GM21360 (cell line): Measurements from ENCODE around the gene CALM1.

ENCODE experiments used
- ATAC-seq: cut with Tn5 transposase; IDR thresholded peaks from one replicate; pipeline ENCODE4 v1.9.1; 2021; ENCODE audit warnings: mild to moderate bottlenecking, moderate library complexity; ENCODE audit not compliant: unreplicated experiment

Gene CALM1

DNA sequence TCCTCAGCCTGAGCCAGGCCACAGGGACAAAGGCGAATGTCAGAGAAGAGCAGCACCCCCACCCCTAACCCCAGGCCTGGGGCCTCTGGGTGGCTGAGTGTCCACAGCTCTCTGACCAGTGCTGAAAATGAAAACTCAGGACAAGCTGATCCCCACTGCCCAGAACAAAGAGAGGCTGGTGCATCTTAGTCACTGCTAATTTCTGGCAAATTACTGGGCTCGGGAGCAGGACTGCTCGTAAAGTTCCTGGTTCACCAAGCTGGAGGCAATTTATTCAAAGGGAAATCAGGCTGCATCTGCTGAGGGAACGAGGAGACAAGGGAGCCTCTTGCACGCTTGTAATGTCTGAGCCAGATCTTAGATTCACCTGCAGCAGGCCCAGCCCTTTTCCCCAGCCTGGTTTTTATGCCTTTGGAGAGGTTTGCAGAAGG, 43.2 kb downstream of the CALM1 start:
- no peak for ATAC-seq

DNA sequence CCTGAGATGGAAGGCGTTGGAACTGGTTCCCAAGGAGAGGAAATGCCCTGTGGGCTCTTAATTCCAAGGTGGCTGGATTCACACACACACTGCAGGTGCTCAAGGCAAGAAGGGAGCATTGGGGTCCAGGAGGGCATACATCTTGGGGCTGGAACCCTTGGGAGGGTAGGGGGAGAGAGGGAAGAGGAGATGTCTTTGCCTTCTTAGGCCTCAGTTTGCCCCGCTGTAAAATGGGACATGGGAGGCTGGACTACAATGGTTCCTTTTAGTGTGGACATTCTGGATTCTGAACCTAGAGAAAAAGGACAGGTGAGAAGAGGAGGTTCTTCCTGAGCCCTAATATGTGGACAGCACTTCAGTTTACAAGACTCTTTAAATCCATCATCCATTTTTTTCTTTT, 43.8 kb downstream of the CALM1 start:
- ATAC-seq = no peak

DNA sequence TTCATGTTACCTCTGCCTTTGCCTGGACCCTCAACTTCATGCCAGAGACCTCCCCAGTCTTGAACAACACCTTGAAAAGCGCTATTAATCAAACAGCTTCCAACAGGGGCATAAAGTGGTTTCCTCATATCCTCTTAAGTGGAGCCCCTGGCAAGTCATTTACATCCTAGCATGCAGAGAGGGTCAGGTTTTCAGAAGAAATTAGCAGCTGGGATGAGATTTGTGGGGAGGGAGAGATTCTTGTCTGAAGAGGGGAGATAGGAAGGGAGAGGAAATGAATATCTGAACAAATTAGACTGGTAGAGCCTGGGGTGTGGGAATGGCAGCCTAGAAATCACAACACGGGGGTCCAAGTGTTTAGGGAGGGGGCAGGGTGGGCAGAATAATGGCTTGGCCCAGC, 45.6 kb downstream of the CALM1 start:
- ATAC-seq = no peak

DNA sequence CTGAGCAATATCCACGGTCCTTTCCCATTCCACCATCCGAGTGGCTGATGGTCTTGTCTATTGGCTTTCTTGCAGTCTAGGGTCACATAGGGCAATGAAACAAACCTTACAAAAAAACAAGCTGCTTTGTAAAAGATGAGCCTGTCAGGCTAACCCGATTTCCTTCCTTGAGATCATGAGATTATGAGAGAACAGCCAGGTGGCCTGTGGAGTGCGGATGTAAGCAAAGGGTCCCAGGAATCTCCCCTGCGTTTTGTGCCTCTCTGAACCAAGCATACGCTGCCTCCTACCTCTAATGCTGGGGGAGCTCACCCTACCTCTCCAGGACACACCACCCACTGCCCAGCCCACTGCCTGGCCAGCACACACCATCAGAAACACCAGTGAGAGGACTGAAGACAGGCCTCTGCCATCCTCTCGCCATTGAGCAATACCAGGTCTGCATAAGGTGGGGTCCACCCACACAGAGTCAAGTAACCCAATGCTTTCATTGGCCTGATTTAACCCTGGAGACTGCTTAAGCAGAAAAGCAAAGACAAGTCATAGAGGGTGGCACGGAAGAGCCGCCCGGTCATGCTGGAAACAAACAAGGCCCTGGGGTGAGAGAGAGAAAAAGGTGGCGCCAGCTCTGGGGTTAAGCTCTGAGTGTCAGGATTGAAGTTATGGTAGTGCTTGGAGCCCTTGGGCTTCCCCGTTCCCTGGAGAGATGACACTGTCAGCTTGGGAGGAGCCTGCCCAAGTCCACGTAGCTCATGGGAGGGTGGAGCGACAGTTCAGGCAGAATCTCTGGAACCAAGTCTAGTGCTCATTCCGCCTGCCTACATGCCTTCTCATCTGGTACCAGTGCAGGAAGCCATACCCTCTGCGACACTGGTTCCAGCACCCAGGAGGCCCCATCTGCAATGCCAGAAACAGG, 46.6 kb downstream of the CALM1 start:
- ATAC-seq = no peak

DNA sequence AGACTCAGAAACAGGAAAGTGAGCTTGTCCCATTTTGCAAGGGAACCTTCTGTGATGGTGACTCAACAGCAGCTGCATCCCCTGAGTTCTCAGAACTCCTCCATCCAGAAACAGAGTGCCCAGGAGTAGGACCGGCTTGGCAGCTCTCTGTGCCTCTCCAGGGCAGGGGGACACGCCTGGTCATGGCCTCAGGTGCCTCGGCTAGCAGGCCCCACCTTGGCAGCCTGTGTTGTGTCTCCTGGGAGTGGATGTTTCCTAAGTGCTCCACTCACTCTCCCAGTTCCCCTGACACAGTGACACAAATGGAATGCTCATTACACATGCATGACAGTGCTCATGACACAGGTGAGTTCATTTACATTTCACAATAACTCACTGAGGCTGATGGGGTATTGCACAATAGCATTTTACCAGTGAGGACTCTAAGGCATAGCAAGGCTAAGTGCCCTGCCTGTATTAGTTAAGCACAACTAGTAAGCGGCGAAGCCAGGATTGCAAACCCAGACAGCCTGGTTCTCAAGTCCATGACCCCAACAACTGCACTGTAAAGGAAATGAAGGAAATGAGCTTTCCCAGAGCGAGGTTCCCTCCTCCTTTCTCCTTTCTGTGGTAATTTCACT, 47.4 kb downstream of the CALM1 start:
- no peak for ATAC-seq

DNA sequence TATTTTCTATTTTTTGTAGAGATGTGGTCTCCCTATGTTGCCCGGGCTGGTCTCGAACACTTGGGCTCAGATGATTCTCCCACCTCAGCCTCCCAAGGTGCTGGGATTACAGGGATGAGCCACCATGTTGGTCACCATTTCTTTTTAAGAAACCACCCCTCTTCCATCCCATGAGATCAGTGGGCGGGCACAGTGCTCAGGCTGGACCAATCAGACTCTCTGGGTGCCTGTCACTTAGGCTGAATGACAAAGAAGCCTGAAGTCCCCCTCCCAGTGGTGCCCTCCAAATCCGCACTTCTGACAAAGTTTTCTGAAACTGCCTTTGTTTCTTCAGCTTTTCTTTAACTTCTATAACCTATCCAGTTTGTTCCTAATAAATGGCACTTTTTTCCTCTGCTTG, 48.2 kb downstream of the CALM1 start:
- no peak for ATAC-seq

DNA sequence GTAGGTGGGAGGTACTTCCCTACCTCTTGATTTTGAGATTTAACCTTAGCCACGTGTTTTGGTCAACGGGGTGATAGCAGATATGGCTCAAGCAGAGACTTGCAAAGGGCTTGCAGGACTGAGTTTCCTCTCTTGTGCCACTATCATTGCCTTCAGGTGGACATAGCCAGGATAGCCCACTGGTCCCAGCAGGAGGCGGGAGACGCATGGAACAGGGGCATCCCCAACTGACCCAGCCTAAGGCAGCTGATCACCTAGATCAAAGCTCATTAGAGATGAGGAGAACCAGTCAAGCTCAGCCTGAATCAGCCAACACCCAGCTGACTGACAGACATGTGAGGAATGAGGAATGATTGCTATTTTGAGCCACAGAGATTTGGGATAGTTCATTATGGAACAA, 49.6 kb downstream of the CALM1 start:
- ATAC-seq = no peak

DNA sequence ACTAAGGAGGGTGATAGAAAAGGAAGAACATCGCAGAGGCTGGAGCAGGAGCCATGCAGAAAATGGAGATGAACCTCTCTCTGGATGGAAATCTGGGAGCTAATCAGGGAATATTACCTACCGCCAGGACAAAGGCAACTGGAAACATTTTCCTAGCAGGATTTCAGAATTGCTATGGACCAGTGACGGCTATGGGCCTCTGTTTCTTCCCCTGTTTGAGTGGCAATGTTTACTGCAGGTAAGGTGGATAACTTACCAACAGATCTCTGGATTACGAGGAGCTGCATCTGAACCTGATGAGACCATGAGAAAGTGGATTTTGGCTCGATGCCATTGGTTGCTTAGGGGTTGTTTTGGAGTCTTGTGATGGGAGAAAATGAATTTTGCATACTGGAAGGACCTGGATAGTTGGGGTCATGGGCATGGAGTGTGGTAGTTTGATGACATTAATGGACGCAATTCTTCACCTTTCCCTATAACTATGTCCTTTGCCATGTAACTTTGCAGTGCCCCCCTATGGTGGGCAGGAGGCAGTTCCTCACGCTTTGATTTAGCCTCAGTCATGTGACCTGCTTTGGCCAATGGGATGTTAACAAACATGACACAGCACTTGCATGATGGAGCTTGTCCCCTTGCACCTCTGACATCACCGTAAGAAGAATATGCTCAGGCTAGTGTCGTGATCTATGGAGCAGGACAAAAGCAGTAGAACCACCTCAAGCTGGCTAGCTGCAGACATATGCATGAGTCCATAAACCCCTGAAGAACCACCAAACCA, 51.1 kb downstream of the CALM1 start:
- no peak for ATAC-seq

DNA sequence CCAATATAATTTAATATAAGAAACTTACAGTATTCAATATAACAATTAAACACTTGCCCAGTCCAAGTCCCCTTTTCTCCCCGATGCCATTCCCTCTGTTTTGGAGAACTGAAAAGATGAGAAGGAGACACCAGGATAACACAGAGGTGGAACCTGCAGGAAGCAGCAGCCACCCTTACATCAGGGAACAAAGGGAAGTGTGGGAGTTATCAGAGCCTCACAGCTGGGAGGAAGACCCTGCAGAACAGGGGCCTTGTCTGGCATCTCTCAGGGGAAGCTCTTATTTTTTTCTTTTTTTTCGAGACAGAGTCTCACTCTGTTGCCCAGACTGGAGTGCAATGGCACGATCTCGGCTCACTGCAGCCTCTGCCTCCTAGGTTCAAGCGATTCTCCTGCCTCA, 52.6 kb downstream of the CALM1 start:
- no peak for ATAC-seq

DNA sequence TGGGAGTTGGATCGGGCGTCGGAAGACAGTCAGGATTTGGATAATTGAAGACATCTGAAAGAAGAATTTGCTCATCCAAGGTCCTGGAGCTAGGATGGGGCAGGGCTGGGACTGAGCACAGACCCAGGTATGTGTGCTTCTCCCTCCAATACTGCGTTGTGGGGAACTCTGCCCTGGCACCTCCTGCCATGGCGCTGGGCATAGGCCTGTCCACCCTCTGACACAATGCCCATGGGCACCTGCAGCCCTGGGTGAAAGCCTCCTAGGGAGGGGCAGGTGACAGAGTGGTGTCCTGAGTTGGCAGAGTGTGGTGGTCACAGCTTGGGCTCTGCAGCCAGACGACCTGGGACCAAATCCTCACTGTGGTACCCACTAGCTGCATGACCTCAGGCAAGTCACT, 53.3 kb downstream of the CALM1 start:
- ATAC-seq = no peak

DNA sequence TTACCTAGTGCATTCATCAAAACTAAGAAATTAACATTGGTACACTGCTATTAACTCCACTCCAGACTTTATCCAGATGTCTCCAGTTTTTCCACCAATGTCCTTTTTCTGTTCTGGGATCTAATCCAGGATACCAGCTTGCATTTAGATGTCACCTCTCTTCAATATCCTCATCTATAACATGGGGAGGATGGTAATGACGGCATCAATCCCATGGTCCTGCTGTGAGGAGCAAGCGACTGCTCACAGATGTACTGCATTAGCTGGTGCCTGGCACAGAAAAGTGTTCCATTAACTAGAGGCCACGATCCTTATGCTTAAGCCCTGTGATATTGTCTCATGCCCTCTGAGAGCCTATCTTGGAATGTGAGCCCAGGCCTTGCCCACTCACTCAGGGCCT, 53.8 kb downstream of the CALM1 start:
- no peak for ATAC-seq

DNA sequence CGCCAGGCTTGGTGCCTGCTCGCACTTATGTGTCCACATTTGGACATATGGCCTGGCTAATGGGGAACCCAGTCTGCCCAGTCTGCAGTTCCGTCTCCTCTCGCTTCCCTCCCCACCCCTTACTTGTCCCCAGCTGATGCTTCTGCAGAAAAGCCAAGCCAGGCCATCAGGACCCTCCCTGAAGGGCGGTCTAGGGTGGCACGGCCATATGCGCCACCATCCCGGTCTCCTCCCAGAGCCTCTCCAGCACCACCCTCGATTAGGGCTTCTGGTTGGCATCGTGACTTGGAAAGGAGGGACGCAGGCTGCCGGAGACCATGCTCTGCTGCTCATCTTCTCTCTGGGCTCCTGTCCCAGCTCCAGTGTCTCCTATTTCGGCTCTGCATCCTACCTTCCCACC, 54.6 kb downstream of the CALM1 start:
- ATAC-seq = no peak

DNA sequence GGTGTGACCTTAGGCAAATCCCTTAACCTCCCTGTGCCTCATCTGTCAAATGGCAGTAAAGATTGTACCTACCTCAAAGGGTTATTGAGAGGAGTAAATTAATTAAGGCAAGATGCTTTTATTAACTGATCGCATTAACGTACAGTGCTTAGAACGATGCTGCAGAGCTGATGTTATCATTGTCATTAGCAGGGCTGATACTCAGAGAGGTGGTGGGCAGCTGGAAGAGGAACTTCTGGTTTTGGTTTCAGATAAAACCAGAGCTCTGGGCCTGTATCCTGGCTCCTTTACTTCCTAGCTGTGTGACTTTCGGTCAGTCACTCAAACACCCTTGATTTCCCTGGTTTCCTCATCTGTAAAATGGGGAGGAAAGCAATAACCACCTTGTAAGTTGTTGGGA, 55.1 kb downstream of the CALM1 start:
- no peak for ATAC-seq

DNA sequence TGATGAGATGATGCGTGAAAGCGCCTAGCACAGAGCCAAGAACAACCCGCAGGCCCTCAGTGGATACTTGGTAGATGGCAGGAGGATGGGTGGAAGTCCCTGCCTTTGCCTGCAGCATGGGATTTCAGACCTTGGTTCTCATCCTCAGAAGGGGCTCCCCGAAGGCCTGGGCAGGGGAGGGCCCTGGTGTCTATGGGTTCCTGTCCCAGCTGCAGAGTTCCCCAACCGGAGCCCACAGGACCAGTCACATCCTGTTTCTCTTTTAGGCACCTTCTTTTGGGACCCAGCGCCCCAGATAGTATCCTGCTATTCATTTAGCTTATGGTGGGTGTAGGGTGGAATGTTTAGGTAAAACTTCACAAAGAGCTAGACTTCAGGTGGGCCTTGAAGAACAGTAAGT, 55.5 kb downstream of the CALM1 start:
- ATAC-seq = no peak

DNA sequence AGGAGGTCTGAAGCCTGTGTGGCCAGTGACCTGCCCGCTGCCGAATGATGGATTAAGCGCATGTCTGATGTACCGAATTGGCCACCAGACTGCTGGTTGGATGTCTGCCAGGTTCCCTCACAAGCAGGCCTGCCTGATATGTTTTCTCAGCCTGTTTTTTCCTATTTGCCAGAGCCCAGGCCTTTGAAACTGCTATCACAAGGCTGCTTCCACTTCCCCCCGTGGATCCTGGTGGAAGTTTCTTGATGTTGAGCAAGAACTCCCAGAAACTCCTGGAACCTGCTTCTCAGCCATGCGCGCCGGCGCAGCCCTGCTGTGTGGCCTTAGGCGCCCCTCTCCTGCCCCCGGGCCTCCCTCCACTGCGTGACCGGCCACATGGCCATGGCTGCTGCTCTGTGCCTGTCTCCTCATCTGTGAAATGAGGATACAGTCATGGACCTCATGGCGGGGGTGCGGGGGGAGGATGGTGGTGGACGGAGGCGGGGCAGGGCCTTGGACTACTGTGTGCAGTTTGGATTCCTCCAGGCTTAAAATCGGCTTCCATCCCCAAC, 56.6 kb downstream of the CALM1 start:
- ATAC-seq = no peak

DNA sequence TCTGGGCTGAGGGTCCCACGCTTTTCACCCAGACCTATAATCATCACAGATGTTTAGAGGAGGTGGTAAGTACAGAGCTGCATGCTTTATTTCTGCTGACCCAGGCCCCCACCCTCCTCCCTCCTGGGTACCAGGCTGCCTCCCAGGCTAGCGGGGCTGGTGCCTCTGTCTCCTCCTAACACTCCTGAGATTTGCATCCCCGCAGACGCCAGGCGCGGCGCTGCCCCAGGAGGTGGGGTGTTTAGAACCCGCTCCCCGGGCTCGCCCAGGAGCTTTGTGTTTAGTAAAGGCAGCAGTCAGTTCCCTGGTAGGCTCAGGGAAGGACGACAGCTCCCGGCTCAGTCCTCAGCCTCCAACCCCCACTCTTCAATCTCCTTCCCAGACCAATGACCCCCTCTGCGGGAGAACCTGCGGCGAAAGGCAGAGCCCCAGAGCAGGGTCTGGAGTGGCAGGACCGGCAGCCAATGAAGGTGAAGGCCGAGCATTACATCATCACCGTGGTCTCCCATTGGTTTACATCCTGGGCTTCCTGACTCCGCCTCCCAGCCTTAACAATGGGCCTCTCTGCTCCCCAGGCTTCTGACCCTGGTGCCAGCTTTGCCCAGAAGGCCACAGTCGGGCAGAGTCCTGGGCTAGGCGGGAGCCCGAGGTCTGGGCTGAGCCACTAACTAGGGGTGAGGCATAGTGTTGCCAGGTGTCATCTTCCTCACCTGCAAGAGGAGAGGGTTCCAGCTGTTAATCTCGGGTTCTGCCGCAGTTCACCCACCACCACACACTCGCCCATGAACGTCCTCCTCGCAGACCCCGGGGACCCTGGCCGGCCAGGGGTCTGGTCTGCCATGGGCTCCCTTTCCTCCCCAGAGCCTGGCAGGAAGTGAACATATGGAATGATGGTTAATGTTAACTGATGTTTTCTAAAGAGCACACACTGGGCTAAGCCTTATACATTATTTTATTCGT, 57.5 kb downstream of the CALM1 start:
- no peak for ATAC-seq

DNA sequence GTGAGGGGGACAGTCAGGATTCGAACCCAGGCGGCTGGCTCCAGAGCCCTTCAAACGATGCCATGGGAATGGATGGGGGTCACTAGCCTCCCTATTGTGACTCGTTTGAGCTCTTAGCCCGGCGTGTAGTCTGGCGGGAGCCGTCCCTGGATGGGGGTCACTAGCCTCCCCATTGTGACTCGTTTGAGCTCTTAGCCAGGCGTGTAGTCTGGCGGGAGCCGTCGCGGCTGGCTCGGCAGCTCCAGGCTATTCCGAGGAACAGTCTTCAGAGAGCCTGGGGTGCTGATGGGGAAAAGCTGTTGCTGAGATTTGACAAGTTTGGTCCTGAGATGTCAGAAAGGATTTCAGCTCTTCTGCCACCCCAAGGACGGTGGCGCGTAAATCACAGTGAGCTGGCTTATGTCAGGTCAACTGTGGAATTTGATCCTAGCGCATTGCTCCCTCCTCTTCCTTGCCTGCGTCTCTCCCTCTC, 58.3 kb downstream of the CALM1 start:
- no peak for ATAC-seq

DNA sequence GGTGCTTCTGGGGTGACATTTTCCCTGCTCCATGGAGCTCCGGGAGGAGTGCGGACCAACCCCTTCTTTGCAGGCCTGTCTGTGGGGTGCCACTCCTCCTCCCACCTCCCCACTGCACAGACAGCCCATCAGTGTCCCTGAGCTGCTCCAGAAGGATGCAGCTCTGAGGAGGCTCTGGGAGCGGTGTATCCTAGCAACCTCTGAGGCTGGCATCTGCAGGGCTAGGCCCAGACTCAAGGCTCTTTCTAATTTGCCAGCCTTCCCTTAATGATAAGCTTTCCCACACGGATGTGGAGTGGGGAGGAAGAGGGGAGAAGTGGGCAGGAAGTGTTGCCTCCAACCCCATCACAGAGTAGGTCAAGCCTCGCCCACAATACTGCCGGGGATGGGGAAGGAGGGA, 59.7 kb downstream of the CALM1 start:
- ATAC-seq = no peak

DNA sequence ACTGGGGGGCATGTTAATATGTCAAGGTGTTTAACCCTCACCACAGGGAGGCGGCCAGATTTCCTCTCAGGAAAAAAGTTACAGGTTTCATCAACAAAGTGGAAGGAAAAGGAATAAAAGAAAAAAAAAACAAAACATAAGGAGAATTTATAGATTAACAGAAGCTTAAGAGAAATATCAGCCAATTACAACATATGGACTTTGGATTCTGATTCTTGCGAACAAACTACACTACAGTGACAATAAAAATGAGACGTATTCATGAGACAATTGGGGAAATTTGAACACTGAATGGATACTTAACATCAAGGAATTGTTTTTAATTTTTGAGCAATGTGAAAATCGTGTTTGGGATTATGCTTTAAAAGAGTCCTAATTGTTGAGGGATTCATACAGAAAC, 60.4 kb downstream of the CALM1 start:
- ATAC-seq = no peak
